HT-29 (cell line): Measurements from ENCODE around the gene WFS1. TPM values are rescaled to one million over a fixed set of nuclear protein-coding genes. Genes with fewer than 3 reads are reported as not detected.

Experiments
- DNase-seq: peaks from one replicate; pipeline ENCODE4 v3.0.0-alpha.2; 2015; ENCODE audit warnings: low spot score
- total RNA-seq: library from RNA; depleted of rRNA; stranded (reverse); fragments of >200 nt; shearing (Covaris generic); gene quantifications from 2 replicates; pipeline ENCODE4 v1.2.3, GENCODE V29; 2014

The WFS1 gene
- total RNA-seq, 1 experiment from 2014 or later = 49.8 TPM

DNA sequence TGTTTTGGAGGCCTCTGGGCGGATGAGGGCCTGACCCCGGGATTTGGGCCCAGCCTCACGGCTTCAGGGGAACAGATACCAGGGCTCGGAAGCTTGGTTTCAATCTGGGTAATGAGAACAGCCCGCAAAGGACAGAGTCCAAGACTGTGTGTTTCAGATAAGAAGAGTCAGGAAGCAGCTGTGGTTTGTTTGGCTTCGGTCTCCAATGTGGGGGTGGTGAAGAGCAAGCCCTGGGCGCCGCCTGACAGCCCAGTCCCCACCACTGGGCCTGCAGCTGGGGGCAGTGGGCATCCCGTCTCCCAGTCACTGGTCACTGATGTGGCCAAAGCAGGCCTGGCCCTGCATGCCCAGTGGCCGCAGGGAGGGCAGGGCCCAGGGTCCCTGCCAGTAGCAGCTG is 9.1 kb downstream of the WFS1 start:
- DNase-seq = no peak

DNA sequence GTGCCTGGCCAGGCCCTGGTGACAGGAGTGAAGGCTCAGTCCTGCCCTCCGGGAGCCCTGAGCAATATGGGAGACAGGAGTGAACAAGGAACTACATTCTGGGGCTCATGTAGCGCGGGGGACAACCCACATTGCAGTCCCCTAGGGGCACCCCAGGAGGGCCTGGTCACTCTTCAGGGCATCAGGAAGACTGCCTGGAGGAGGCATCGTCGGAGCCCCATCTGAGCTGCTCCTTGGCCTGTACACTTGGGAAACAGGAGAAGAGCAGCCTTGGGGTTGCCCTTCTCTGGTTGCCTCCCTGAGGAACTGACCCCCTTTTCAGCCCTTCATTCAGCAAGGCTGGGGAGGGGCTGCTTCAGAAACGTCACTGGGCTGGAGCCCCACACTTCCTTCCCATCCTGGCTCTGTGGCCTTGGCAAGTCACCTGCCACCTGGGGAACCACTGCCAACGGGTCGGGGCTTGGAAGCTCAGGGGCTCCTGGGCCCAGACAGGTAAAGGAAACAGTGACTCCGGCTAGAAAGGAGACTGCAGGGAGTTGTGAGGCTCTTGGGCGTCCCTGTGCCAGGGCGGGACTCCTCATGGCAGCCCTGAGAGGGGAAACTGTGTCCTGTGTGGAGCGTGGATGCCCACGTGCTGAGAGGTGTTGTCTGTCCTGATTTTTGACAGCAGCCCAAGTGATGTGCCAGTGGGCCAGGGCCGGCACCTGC is 10.1 kb downstream of the WFS1 start:
- DNase-seq = no peak

DNA sequence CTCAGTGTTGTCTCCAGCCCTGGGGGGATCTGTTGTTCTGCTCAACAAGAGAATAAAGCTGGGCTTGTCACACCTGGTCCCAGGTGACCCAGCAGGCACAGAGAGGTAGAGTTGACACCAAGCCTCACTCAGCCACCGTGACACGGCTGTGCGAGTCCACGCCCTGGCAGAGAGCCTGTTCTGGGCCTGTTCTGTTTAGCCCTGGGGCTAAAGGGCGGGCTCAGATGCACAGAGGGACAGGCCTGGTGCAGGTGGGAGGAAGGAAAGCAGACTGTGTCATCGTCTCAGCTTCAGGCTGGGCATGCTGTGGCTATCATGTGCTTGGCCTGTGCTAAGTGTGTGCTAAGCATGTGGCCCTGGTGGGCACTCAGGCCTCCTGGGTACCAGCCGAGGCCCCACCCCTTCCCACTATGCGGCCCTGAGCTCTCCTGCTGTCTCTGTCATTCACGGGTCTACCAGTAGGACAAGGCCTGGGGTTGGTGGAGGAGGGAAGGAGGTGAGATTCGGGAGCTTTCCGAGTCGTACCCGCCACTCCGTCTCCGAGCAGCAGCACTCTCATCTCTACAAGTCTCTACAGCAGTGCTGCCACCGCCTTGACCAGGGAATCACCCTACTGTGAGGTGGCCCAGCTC is 10.8 kb downstream of the WFS1 start:
- no peak for DNase-seq

DNA sequence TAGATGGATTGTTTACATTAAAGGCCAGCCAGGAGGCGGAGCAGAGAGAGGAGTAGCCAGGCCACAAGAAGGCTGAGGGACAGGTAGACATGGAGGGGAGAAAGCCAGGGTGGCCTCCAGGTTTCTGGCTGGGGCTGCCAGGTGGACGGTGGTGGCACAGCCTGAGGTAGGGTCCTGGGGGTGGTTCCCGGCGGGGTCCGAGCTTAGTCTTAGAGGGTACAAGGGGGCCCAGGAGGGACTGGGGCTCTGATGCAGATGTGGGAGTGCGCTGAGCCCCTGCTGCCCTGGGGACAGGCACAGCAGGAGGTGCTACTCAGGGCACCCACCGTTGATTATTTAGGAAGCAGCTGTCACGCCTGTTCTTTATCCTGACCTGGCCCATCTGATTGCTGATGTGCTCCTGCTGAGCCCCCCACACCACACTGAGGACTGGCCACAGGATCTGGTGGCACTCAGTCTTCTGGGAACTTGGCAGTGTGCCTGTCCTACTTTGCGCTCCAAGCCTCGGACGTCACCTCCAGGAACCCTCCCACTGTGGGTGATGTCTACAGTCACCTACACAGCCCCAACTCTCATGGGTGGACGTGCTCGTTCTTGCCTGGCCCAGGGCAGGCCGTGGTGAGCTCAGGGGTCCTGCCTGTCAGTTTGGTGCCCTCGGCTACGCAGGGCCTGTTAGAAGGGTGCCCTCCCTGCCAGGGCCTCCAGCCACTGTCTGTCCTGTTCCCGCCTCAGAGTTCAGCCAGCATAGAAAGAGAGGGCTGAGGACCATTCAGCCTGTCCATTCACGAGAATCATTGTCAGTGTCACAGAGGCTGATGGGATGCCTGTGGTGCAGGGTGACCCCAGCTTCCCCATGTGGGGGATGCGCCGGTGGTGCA is 12.0 kb downstream of the WFS1 start:
- DNase-seq = no peak

DNA sequence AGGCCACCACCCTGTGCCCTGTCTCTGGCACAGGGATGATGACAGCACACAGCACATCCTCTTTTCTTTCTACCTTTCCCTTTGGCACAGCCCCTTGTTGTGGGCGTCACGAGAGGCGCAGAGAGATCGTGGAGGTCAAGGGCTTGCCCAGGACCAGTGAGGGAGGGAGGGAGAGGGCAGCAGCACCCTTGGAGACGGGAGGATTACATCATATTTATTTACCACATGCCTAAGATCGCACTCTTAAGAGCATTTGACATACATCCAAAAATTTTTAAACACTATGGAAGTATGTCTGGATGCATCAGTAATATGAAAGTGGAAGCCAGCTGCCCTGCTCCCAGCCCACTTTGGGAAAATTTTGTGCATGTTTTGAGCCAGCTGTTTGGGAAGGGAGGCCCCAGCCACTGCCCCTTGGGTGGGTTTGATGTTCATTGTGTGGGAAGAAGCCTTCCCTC is 12.7 kb downstream of the WFS1 start:
- DNase-seq = no peak

DNA sequence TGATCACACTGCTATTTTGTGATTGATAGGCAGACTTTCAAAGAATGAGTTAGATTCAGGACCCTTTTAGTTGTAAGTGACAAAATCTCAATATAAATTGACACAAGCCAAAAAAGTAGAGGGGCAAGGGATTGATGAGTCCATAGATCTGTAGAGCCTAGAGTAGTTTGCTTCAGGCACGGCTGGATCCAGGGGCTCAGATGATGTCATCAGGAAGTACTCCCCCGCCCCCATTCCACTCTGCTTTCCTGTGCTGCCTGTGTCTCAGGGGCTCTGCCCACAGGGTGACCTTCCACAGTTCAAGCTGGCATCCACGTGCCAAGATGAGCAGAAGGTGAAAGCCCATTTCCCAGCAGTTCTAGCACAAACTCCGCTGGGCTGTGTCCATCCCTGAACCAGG is 13.6 kb downstream of the WFS1 start:
- DNase-seq = no peak

DNA sequence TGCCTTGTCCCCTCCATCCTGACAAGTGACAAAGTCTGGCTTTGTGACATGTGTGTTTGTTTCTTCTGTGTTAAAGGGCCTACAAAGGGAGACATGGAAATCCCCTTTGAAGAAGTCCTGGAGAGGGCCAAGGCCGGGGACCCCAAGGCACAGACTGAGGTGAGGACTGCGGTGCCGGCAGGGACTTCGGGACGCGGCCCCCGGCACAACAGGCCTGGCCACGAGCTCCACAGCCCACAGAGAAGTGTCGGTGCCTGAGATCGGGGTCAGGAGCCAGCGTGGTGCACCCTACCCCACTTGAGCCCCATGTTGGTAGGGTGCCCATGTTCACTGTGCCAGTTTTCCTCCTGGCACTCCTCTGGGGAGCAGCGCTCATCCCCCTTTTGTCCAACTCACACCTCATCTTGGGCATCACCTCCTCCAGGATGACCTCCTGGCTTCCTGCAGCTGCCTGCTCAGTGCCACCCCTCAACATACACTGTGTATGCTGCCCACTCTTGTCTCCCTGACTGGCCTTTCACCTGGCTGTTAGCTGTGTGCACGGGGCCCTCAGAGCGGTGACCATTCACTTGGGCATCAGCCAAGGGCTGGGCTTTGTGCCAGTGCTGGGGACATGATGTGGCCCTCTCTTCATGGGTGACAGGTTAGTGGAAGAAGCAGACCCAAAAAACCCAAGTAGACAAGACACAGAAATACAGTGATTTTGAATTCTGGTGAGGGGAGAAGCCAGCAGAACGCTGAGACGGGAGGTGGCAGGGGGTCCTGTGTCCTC is 17.6 kb downstream of the WFS1 start:
- DNase-seq = no peak

DNA sequence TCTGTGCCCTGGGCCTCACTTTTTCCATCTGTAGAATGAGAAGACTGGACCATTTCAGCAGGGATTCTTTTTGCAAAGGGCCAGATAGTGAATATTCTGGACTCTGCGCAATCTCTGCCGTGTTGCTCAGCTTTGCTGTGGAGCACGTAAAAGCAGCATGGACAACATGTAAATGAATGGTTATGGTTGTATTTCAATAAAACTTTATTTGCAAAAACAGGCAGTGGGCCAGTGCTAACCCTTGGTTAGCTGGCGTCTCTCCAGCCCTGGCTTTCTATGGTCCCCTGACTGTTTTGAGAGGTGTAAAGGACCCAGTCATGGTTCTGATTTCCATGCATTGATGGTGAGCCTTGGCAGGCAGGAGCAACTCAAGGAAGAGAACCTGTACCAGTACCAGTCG is 18.7 kb downstream of the WFS1 start:
- DNase-seq = no peak

DNA sequence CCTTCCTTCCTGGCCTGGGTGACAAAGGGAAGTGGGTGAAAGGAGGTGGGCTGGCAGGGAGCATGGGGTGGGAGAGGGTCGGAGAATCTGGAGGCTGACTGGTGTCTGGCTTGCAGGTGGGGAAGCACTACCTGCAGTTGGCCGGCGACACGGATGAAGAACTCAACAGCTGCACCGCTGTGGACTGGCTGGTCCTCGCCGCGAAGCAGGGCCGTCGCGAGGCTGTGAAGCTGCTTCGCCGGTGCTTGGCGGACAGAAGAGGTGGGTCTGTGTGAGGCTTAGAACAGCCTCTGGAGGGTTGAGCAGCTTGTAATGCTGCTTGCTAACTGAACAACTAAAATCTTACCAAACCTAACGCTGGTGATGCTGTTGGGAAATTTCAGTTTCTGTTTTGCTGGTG is 19.2 kb downstream of the WFS1 start:
- DNase-seq = no peak

DNA sequence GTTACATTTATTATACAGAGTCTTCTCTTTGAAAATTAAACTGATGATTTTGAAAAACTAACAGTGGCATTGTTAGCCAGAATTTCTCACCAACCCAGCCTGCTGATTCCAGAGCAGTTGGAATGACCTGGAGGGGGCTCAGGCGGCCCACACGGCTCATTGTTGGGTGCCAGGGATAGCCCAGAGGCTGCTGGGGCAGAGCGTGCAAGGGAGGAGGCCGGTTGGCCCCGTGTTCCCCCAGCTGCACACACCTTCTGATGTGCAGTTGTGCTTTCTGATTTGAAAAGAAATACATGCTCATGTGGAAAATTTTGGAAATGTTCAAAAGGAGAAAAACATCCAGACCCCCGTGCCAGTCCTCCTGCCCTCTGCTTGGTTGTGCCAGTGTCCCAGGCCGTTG is 20.6 kb downstream of the WFS1 start:
- no peak for DNase-seq

DNA sequence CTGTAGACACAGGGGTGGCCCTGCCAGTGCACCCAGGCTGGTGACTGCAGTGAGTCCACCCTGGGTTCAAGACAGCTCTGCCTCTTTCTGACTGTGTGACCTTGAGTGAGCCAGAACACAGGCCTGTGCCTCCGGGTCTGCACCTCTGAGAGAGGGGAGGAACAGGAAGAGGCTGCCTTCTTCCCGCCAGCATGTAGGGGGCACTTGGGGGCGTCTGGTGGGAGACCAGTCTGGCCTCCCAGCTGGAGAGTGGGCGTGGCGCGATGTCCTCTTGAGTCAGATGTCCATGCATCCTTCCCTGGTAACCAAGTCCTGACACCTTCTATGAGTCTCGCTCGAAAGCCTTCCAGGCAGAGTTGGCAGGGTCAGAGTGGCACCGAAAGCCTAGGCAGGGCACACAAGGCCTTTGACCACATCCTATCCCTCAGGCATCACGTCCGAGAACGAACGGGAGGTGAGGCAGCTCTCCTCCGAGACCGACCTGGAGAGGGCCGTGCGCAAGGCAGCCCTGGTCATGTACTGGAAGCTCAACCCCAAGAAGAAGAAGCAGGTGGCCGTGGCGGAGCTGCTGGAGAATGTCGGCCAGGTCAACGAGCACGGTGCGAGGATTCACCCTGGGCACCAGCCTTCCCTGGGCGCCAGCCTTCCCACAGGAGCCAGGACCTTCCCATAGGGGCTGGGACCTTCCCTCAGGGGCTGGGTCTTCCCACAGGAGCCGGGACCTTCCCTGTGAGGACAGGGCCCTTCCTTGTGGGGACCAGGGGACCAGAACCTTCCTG is 21.3 kb downstream of the WFS1 start:
- DNase-seq = no peak

DNA sequence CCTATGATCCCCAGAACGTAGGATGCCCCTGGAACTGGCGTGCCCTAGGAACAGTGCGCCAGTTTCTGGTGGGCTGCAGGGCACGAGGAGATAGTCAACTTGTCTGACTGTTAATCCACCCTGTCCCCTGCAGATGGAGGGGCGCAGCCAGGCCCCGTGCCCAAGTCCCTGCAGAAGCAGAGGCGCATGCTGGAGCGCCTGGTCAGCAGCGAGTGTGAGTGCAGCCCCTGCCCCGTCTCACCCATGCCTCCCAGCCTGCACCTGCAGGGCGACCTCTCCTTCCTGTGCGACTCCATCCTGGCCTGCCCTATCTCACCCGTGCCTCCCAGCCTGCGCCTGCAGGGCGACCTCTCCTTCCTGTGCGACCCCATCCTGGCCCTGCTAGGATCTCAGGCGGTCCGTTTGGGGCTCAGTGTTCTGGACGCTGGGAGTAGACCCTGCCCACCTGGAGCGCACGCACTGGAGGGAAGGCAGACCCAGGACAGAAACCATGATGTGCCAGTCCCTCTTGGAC is 22.2 kb downstream of the WFS1 start:
- no peak for DNase-seq

DNA sequence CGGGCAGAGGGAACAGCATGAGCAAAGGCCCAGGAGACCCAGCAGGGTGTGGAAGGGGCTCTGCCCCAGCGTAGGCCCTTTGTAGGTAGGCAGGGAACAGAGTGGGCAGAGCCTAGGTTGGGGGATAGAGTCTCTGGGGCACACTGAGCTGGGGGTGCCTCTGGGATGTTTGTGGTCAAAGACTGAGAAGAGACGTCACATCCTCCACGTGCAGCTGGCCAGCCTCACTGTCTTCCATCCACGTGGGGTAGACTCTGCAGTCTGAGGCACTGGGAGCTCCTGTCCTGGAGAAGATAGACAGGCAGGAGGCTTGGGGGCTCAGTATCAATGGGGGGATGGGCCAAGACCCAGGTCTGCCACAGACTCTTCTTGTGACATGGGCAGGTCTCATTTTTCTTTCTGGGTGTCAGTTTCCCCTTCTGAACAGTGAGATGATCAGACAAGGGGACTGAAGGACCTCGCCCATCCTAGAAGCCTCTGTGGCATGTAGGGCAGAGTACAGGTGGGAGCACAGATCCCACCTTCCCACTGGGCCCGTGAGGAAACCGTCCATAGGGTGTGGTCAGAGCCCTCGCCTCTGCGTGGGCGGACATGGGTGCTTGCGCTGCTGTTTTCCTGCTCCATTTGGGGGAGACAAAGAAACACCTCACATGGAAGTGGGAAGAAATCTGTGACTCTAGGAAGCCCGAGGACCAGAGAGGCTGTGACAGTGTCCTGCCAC is 22.9 kb downstream of the WFS1 start:
- no peak for DNase-seq

DNA sequence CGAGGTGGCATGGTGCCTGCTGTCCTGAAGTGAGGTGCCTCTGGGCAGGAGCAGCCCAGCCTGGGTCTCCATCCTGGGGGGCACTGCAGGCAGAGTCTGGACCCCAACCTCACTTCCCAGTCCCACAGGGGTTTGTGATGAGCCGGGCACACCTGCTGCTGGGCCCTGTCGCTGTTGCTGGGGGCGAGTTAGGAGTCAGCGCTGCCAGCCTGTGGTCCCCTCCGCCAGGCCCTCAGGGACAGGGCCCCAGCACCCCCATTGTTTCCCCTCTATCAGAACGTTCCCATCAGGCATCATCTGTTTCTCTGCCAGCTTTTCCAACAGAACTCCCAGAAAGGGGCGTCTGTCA is 23.4 kb downstream of the WFS1 start:
- no peak for DNase-seq

DNA sequence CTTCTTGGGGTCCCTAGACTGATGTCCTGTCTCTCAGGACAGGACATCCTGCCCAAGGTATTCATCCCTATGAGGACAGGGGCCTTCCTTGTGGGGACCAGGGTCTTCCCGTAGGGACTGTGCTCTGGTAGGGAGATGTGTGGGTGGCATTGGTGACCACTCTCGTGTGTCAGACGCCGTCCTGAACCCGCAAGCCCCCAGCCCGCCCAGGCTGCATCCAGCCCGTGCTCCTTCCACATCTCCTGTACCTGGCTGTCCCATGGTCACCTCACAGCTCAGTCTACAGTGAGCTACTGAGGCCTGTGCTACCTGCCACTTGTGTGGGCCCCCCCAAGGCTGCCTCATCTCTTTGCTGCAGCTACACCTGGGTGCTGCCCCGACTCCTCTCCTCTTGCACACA is 24.0 kb downstream of the WFS1 start:
- no peak for DNase-seq

DNA sequence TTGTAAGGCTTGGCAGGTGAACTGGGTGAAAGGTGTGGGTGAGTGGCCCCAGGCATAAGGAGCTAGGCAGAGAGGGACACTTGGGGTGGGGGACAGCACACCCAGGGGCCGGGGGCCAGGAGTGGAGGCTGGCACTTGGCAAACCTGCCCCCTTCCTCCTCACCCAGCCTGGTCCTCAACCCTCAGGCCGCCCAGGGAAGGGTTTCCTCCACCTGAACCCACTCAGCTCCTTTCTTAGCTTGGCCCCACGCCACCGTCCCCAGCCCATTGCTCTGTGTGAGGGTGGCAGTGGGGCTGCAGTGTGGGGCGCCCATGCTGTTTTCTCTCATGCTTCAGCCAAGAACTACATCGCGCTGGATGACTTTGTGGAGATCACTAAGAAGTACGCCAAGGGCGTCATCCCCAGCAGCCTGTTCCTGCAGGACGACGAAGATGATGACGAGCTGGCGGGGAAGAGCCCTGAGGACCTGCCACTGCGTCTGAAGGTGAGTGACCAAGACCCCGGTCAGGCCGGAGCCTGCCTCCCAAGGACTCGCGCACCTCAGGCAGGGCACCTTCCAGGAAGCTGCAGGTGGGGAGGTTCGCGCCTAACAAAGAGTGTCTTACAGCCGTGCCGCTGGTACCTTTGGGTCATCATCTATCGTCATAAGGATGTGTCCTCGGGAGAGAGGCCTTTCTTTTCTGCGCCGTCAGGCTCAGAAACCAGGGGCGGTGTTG is 25.2 kb downstream of the WFS1 start:
- DNase-seq = no peak

DNA sequence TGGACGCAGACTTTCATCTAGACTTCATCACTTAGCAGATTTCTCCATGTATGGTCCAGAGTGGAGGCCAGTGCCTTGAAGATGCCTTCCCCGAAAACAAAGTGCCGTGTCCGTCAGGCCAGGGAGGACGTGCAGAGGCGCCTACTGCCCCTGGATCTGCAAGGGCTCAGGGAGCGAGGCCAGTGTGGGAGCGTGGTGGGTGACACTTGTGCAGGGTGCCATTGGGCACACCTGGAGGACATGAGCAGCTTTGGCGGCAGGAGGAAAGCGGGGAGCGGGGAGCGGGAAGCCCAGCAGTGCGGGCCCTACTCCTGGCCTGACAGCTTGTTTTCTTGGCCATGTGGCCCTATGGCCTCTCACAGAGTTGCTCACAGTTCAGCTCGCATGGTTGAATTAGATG is 25.8 kb downstream of the WFS1 start:
- DNase-seq = no peak

DNA sequence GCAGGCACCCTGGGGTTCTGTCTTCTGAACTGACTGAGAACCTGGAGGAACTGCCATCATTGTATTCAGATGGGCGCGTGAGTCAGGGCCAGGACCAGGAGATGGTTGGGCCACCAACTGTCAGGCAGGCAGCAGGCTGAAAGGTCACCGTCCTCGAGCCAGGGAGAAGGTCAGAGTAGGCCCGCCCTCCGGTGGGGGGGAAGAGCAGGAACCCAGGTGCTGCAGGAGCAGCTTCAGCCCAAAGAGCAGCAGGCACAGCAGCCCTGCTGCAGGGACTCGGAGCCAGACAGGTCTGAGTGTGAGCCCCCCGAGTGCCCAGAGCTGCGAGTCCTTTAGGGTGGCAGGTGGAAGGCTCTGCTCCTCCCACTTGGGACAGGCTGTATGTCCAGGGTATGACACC is 26.4 kb downstream of the WFS1 start:
- DNase-seq = no peak

DNA sequence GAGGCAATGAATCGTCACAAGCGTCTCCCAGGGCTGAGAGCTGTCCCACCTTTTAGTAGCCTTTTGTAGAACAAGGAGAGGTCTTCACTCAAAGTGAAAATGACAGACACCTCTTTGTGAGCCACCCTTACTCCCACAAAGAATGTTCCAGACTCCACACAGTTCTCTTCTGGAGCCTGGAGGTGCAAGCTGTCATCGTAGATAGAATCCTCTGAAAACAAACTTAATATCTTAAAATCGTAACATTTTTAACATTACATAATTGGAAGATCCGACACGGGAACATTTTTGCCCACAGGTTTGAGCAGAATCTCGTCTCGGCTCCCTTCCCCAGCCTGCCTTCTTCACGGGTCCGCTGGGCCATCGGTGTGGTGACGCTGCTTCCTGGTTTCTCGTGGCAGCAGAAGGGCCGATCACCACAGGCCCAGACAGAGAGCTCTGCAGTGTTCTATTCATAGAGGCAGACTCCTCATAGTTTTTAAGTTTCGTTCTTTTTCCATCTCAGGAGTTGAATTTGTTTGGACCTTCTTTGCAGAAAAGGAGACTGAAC is 27.7 kb downstream of the WFS1 start:
- no peak for DNase-seq
